ENCODE data around the gene RBBP5. TPM values are rescaled to one million over a fixed set of nuclear protein-coding genes. Genes with fewer than 3 reads are reported as not detected.

Gene RBBP5
- total RNA-seq, 1 experiment from 2014 or later = 19.0 TPM

GRCh38 chr1:205082431-205082830 lies 39.3 kb downstream of the RBBP5 start:
- no peak for TF ChIP-seq CTCF (IDR thresholded peaks at IDR 0.05; ENCODE audit: insufficient read depth in 1 of 2, low read depth in 1 of 2, low read length in 1 of 2, severe bottlenecking in 1 of 2, unreplicated experiment in 1 of 2)
- H3K36me3 ChIP-seq (ENCODE audit: control insufficient read depth, insufficient read depth, low read length) = no peaks in the 10 kb centered on the region; the same call in 1 of the 2 replicates
- H3K4me3 ChIP-seq (ENCODE audit: low read depth, low read length) = no peak overlapping the region
- intact Hi-C loops (cut with micrococcal nuclease; ENCODE audit: unreplicated experiment) = no loop called here
- H3K9me3 ChIP-seq = no peaks in the 10 kb centered on the region
- H3K9me3 Mint-ChIP-seq (ENCODE audit: unreplicated experiment) = no peaks in the 10 kb centered on the region
- no peaks in the 10 kb centered on the region for H3K4me1 Mint-ChIP-seq (ENCODE audit: low read depth, unreplicated experiment)
- H3K27me3 ChIP-seq (replicated peaks; ENCODE audit: control insufficient read depth, insufficient read depth, low read length) = no peaks in the 10 kb centered on the region
- H3K4me3 Mint-ChIP-seq (ENCODE audit: unreplicated experiment) = no peak overlapping the region
- H3K36me3 Mint-ChIP-seq (ENCODE audit: insufficient read depth, unreplicated experiment) = peaks cover 29% of the 10 kb centered on the region
- CTCF ChIA-PET = interaction anchor here (1.7 kb wide), 1 partner anchor 21 kb away, joined by 6 read pairs; no protein-coding TSS in a partner anchor
- no peak overlapping the region for H3K27ac Mint-ChIP-seq (ENCODE audit: unreplicated experiment)
- H3K4me1 ChIP-seq = no peaks in the 10 kb centered on the region
- no TSS peak for BruUV-seq (replicated peaks)
- H3K27me3 Mint-ChIP-seq (ENCODE audit: insufficient read depth, unreplicated experiment) = no peaks in the 10 kb centered on the region
- DNase-seq = no peak
- POLR2A ChIA-PET = no interaction called here

- Mint-ChIP-seq H3K4me1 (ENCODE audit: low read depth, unreplicated experiment) (no peaks in the 10 kb centered on the region), H3K36me3 (ENCODE audit: insufficient read depth, unreplicated experiment) (no peaks in the 10 kb centered on the region), H3K27me3 (ENCODE audit: insufficient read depth, unreplicated experiment) (no peaks in the 10 kb centered on the region), H3K9me3 (ENCODE audit: unreplicated experiment) (no peaks in the 10 kb centered on the region), H3K27ac (ENCODE audit: unreplicated experiment) (no peak overlapping the region), H3K4me3 (ENCODE audit: unreplicated experiment) (no peak overlapping the region)
- Histone ChIP-seq H3K9me3 (no peaks in the 10 kb centered on the region), H3K27me3 (replicated peaks; ENCODE audit: control insufficient read depth, insufficient read depth, low read length) (no peaks in the 10 kb centered on the region), H3K36me3 (ENCODE audit: control insufficient read depth, insufficient read depth, low read length) (no peaks in the 10 kb centered on the region), H3K4me3 (ENCODE audit: low read depth, low read length) (no peak overlapping the region), H3K4me1 (peaks cover 7% of the 10 kb centered on the region; the same call in 1 of the 2 replicates)
- POLR2A ChIA-PET = no interaction called here
- CTCF ChIA-PET = interaction anchor here (2.0 kb wide), 1 partner anchor 16 kb away, joined by 8 read pairs; no protein-coding TSS in a partner anchor
- no TSS peak for BruUV-seq (replicated peaks)
- intact Hi-C loops (cut with micrococcal nuclease; ENCODE audit: unreplicated experiment) = no loop called here
- DNase-seq = no peak
- no peak for TF ChIP-seq CTCF (IDR thresholded peaks at IDR 0.05; ENCODE audit: insufficient read depth in 1 of 2, low read depth in 1 of 2, low read length in 1 of 2, severe bottlenecking in 1 of 2, unreplicated experiment in 1 of 2)
These were observed 43.9 kb downstream of the RBBP5 start for GRCh38 chr1:205077934-205078311.

GRCh38 chr1:205077158-205077933 lies 44.4 kb downstream of the RBBP5 start:
- no peaks in the 10 kb centered on the region for H3K4me1 Mint-ChIP-seq (ENCODE audit: low read depth, unreplicated experiment)
- intact Hi-C loops (cut with micrococcal nuclease; ENCODE audit: unreplicated experiment) = no loop called here
- no peak for DNase-seq
- no peak overlapping the region for H3K27ac Mint-ChIP-seq (ENCODE audit: unreplicated experiment)
- H3K9me3 Mint-ChIP-seq (ENCODE audit: unreplicated experiment) = no peaks in the 10 kb centered on the region
- ChIA-PET POLR2A (no interaction called here), CTCF (interaction anchor here (1.0 to 2.0 kb wide), 2 partner anchors 16 to 270 kb away, joined by 4 to 8 read pairs; no protein-coding TSS in a partner anchor)
- no peaks in the 10 kb centered on the region for H3K27me3 Mint-ChIP-seq (ENCODE audit: insufficient read depth, unreplicated experiment)
- Histone ChIP-seq H3K4me3 (ENCODE audit: low read depth, low read length) (no peak overlapping the region), H3K27me3 (replicated peaks; ENCODE audit: control insufficient read depth, insufficient read depth, low read length) (no peaks in the 10 kb centered on the region), H3K4me1 (peaks cover 7% of the 10 kb centered on the region; the same call in 1 of the 2 replicates), H3K36me3 (ENCODE audit: control insufficient read depth, insufficient read depth, low read length) (no peaks in the 10 kb centered on the region), H3K9me3 (no peaks in the 10 kb centered on the region)
- H3K4me3 Mint-ChIP-seq (ENCODE audit: unreplicated experiment) = no peak overlapping the region
- no peak for TF ChIP-seq CTCF (IDR thresholded peaks at IDR 0.05; ENCODE audit: insufficient read depth in 1 of 2, low read depth in 1 of 2, low read length in 1 of 2, severe bottlenecking in 1 of 2, unreplicated experiment in 1 of 2)
- H3K36me3 Mint-ChIP-seq (ENCODE audit: insufficient read depth, unreplicated experiment) = no peaks in the 10 kb centered on the region
- no TSS peak for BruUV-seq (replicated peaks)

Measured in Caco-2 (cell line).